Natural killer cell (primary cell): ENCODE data around the gene IL6ST. TPM values are rescaled to one million over a fixed set of nuclear protein-coding genes. Genes with fewer than 3 reads are reported as not detected.

Experiments used
- ATAC-seq, 3 donors: fragments of 150-1000 bp in 2 of 3; fragments of 200-7000 bp in 1 of 3; cut with Tn5 transposase; 1 replicate in 1 of 3; 2 replicates in 2 of 3; pipeline ENCODE4 v1.10.0; 2021; ENCODE audit warnings: mild to moderate bottlenecking in 2 of 3, moderate library complexity in 2 of 3
- DNase-seq, 2 donors: peaks; one replicate each; pipeline versions ENCODE4 v3.0.0 to v3.0.0-alpha.2; 2013 to 2021; ENCODE audit warnings: mixed read lengths in 1 of 2
- H3K27ac ChIP-seq: one replicate; pipeline ENCODE4 v1.5.1; 2013; ENCODE audit warnings: mild to moderate bottlenecking, low read length
- H3K27me3 ChIP-seq: one replicate; pipeline ENCODE4 v1.6.1; 2013; ENCODE audit warnings: low read length; ENCODE audit not compliant: control insufficient read depth, insufficient read depth
- H3K36me3 ChIP-seq: one replicate; pipeline ENCODE4 v1.6.1; 2013; ENCODE audit warnings: low read length; ENCODE audit not compliant: control insufficient read depth, insufficient read depth
- H3K4me1 ChIP-seq: one replicate; pipeline ENCODE4 v1.6.1; 2013; ENCODE audit warnings: low read length; ENCODE audit not compliant: control insufficient read depth, insufficient read depth
- H3K4me3 ChIP-seq: one replicate; pipeline ENCODE4 v1.5.1; 2013; ENCODE audit warnings: low read length
- H3K9me3 ChIP-seq: one replicate; pipeline ENCODE4 v1.6.1; 2013; ENCODE audit warnings: low read length; ENCODE audit not compliant: control insufficient read depth, insufficient read depth
- H3K27ac Mint-ChIP-seq, 2 donors: one replicate each; pipeline ENCODE4 v1.8.0; 2022; ENCODE audit warnings: mild to moderate bottlenecking in 2 of 2, mixed read lengths in 2 of 2, moderate library complexity in 1 of 2
- H3K27me3 Mint-ChIP-seq, 2 donors: one replicate each; pipeline ENCODE4 v1.8.0; 2022; ENCODE audit warnings: low read depth in 2 of 2, mixed read lengths in 2 of 2
- H3K36me3 Mint-ChIP-seq: one replicate; pipeline ENCODE4 v1.8.0; 2022; ENCODE audit warnings: mixed read lengths
- H3K4me1 Mint-ChIP-seq, 2 donors: one replicate each; pipeline ENCODE4 v1.8.0; 2022; ENCODE audit warnings: mixed read lengths in 2 of 2
- H3K4me3 Mint-ChIP-seq: one replicate; pipeline ENCODE4 v1.8.0; 2022; ENCODE audit warnings: mild to moderate bottlenecking, moderate library complexity, mixed read lengths
- H3K9me3 Mint-ChIP-seq, 2 donors: one replicate each; pipeline ENCODE4 v1.8.0; 2022; ENCODE audit warnings: mixed read lengths in 2 of 2
- WGBS: methylation state at CpG from one replicate; pipeline ENCODE4 v1.1.7; 2013; ENCODE audit warnings: missing lambda C conversion rate; ENCODE audit not compliant: insufficient coverage; 5-methylcytosine and 5-hydroxymethylcytosine counted together
- intact Hi-C: fragments of 100-400 bp; cut with micrococcal nuclease; formaldehyde crosslinking; loops from one replicate; pipeline ENCODE4 v1.14.2; 2022
- total RNA-seq, 4 donors: library from RNA; stranded (reverse); fragments of 120-200 nt in 1 of 4; gene quantifications; one replicate each; pipeline versions ENCODE4 v1.2.3 to v1.2.4, GENCODE V29; 2013 to 2022
- TF ChIP-seq, protein P1 (sequence below): fragments of 200-600 bp; IDR thresholded peaks from one replicate; pipeline ENCODE4 v1.8.0; 2022; ENCODE audit warnings: antibody characterized with exemption

The IL6ST gene
- total RNA-seq, 3 donors from 2014 or later (not counting 1 experiment from before 2014, with no cell fraction given) = 48.5 to 73.0 (median 53.8) TPM

DNA sequence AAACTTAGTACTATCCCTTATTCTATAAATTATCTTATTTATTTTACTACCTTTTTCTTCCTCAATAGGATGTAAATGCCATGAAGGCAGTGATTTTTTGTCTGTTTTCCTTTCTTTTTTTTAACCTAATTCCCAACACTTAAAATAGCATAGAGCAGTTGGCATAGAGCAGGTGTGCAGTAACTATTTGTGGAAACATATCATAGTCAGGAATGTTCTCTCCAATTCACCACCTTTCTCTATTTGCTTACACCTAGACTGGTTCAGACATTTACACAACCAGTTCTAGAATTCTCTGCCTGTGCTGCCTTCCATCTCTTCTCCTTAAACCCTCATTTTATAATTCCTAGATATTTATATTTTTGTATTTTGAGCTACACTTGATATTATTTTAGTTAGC is 94.0 kb downstream of the IL6ST start:
- H3K27me3 Mint-ChIP-seq = peaks cover 14 to 29% of the 10 kb centered on the region in 2 donors
- TF ChIP-seq, protein P1, sequence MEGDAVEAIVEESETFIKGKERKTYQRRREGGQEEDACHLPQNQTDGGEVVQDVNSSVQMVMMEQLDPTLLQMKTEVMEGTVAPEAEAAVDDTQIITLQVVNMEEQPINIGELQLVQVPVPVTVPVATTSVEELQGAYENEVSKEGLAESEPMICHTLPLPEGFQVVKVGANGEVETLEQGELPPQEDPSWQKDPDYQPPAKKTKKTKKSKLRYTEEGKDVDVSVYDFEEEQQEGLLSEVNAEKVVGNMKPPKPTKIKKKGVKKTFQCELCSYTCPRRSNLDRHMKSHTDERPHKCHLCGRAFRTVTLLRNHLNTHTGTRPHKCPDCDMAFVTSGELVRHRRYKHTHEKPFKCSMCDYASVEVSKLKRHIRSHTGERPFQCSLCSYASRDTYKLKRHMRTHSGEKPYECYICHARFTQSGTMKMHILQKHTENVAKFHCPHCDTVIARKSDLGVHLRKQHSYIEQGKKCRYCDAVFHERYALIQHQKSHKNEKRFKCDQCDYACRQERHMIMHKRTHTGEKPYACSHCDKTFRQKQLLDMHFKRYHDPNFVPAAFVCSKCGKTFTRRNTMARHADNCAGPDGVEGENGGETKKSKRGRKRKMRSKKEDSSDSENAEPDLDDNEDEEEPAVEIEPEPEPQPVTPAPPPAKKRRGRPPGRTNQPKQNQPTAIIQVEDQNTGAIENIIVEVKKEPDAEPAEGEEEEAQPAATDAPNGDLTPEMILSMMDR = no peak
- H3K4me1 Mint-ChIP-seq = peaks cover 26% of the 10 kb centered on the region in 2 donors
- no peak overlapping the region for H3K4me3 Mint-ChIP-seq
- no peak for DNase-seq
- Histone ChIP-seq H3K9me3 (no peaks in the 10 kb centered on the region), H3K27me3 (no peaks in the 10 kb centered on the region), H3K27ac (no peak overlapping the region), H3K4me1 (peaks cover 30% of the 10 kb centered on the region), H3K36me3 (no peaks in the 10 kb centered on the region), H3K4me3 (no peak overlapping the region)
- ATAC-seq = no peak
- no peaks in the 10 kb centered on the region for H3K36me3 Mint-ChIP-seq
- intact Hi-C loops = no loop called here
- H3K27ac Mint-ChIP-seq = no peak overlapping the region
- no peaks in the 10 kb centered on the region for H3K9me3 Mint-ChIP-seq

DNA sequence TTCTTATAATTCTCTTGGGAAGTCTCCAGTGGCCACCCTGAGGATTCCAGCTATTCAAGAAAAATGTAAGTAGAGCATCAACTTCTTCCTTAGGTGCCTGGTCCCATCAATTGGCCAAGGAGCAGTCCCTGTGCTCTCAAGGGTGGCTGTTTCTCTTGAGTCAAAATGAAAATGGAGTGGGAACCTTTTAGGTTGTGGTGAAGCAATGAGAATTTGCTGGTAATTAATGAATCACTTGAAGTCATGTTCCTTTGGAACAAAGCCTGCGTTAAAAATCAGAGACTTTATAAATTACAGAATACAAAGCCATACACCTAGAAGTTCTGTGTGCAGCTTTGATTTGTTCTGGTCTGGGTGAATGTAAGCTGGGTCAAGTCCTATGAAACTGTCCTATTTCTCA is 94.7 kb downstream of the IL6ST start:
- Mint-ChIP-seq H3K4me3 (no peak overlapping the region), H3K27me3 (peaks cover 14 to 22% of the 10 kb centered on the region in 2 donors), H3K4me1 (peaks cover 26% of the 10 kb centered on the region in 2 donors), H3K36me3 (no peaks in the 10 kb centered on the region), H3K27ac (no peak overlapping the region), H3K9me3 (no peaks in the 10 kb centered on the region)
- DNase-seq (no peak), ATAC-seq (no peak)
- intact Hi-C loops = no loop called here
- Histone ChIP-seq H3K4me3 (no peak overlapping the region), H3K27ac (no peak overlapping the region), H3K9me3 (no peaks in the 10 kb centered on the region), H3K27me3 (no peaks in the 10 kb centered on the region), H3K36me3 (no peaks in the 10 kb centered on the region), H3K4me1 (peaks cover 30% of the 10 kb centered on the region)
- no CpG with 5 or more reads among the region's 1 CpG for WGBS
- TF ChIP-seq, protein P1 = no peak

- peaks cover 26% of the 10 kb centered on the region in 2 donors for H3K4me1 Mint-ChIP-seq
- 96% methylated on average over 6 of the region's 6 CpGs for WGBS
- no peak overlapping the region for H3K27ac Mint-ChIP-seq
- H3K9me3 ChIP-seq = no peaks in the 10 kb centered on the region
- H3K27me3 ChIP-seq = no peaks in the 10 kb centered on the region
- peaks cover 28% of the 10 kb centered on the region for H3K4me1 ChIP-seq
- H3K4me3 ChIP-seq = no peak overlapping the region
- H3K27me3 Mint-ChIP-seq = peaks cover 14 to 21% of the 10 kb centered on the region in 2 donors
- no peak for DNase-seq
- H3K4me3 Mint-ChIP-seq = no peak overlapping the region
- intact Hi-C loops = no loop called here
- no peak for ATAC-seq
- H3K9me3 Mint-ChIP-seq = no peaks in the 10 kb centered on the region
- no peaks in the 10 kb centered on the region for H3K36me3 Mint-ChIP-seq
- TF ChIP-seq, protein P1 = no peak
- H3K27ac ChIP-seq = no peak overlapping the region
- no peaks in the 10 kb centered on the region for H3K36me3 ChIP-seq
Measured at GRCh38 chr5:55899344-55899743, 95.4 kb downstream of the IL6ST start.

GRCh38 chr5:55897905-55898304 is 96.9 kb downstream of the IL6ST start:
- ATAC-seq = peak in 1 of 3 donors; percentile 48
- H3K9me3 Mint-ChIP-seq = no peaks in the 10 kb centered on the region
- 80% methylated on average over 10 of the region's 14 CpGs for WGBS
- peaks cover 12 to 13% of the 10 kb centered on the region in 2 donors for H3K4me1 Mint-ChIP-seq
- Histone ChIP-seq H3K9me3 (no peaks in the 10 kb centered on the region), H3K4me3 (no peak overlapping the region), H3K27ac (no peak overlapping the region), H3K4me1 (peaks cover 14% of the 10 kb centered on the region), H3K27me3 (no peaks in the 10 kb centered on the region), H3K36me3 (no peaks in the 10 kb centered on the region)
- H3K36me3 Mint-ChIP-seq = no peaks in the 10 kb centered on the region
- H3K4me3 Mint-ChIP-seq = peak overlapping the region; percentile 17
- TF ChIP-seq, protein P1 = no peak
- peaks cover 11 to 21% of the 10 kb centered on the region in 2 donors for H3K27me3 Mint-ChIP-seq
- intact Hi-C loops = no loop called here
- H3K27ac Mint-ChIP-seq = peak overlapping the region in 1 of 2 donors; percentile 29
- DNase-seq = peak in 1 of 2 donors; percentile 27
